Activated CD8-positive, alpha-beta memory T cell treated with anti-CD3 and anti-CD28 coated beads, Interleukin-2, amount 50 U/mL, for 1 hour (primary cell): ENCODE measurements around the gene GNAI3.

ENCODE experiments used
- DNase-seq: peaks from one replicate; pipeline ENCODE4 v3.0.0-alpha.2; 2020; ENCODE audit errors: extremely low read depth

Gene GNAI3

GRCh38 chr1:109636201-109636952 is 88.0 kb downstream of the GNAI3 start:
- no peak for DNase-seq

- DNase-seq, result no peak
These were observed 89.0 kb downstream of the GNAI3 start for GRCh38 chr1:109637446-109637845.

- no peak for DNase-seq
These were observed 90.8 kb downstream of the GNAI3 start for GRCh38 chr1:109639063-109639840.

- no peak for DNase-seq
These were observed 91.4 kb downstream of the GNAI3 start for GRCh38 chr1:109639841-109640184.

DNA sequence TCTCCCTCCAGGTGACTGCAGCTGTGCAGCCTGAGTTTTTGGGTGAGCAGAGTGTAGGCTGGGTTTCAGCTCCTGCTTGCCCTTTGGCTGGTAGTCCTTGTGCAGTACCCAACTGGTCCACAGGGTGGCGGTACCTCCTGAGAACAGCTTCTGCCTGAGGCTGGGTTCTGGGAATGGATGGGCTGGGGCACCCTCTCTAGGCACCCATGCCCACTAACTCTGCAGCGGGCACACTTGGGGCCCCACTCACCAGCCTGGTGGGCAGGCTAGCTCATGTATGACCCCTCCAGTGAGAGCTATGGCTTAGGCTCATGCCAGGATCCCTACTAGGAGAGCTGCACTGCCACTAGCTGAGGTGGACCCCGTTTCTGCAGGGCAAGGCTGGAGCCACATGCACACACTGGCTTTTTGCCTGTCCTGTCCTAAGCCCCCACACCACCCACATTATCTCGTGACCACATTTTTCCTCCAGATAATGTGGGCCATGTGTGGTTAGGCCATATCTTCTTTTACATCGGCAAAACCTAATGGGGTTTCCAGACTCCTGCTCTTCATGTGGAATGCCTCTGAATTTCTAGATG is 92.0 kb downstream of the GNAI3 start:
- DNase-seq, result peak; percentile 64

DNA sequence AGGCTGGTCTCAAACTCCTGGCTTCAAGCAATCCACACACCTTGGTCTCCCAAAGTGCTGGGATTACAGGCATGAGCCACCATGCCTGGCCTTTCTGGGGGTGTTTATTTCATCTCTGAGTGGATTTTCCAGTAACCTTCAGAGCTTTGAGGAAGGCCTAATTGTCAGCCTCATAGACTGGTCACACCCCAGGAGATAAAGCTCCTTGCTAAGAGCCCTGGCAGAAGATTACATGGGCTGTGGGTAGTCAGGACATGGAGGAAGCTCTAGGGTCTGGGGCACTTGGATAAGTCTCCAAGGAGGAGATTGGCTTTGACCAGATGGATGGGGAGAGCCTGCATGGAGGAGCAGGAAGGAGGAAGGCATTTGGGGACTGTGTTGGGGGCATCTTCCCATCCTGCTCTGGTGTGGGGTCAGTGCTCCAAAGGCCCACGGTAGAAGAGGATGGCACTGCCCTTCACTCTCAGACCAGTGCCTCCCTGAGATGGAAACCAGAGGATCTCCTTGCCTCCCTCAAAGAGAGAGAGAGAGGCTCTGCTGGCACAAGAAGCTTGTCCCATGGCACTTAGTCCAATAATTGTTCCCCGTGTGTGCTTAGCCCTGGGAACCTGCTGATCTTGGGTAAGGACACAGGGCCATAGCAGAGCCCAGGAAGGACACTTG is 92.8 kb downstream of the GNAI3 start:
- DNase-seq, result no peak

DNA sequence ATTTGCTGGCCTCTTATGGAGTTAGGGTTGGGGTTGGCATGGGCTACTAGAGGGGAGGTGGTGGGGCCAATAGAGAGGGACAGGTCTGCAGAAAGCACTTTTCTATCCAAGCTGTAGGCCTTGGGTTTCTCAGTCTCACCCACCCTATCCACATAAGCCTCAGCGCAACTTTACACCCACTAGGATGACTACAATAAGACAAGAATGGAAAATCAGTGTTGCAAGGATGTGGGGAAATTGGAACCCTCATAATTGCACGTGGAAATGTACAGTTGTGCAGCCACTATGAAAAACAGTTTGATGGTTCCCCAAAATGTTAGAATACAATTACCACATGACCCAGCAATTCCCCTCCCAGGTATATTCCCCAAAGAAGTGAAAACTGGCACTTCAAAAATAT is 93.4 kb downstream of the GNAI3 start:
- DNase-seq, result no peak

- DNase-seq, result no peak
These were observed 94.2 kb downstream of the GNAI3 start for GRCh38 chr1:109642626-109643025.

GRCh38 chr1:109643385-109644230 is 95.2 kb downstream of the GNAI3 start:
- peak; percentile 61 for DNase-seq

- DNase-seq, result no peak
These were observed 96.3 kb downstream of the GNAI3 start for GRCh38 chr1:109644670-109645069.

GRCh38 chr1:109649491-109649914 is 101.1 kb downstream of the GNAI3 start:
- DNase-seq, result no peak

DNA sequence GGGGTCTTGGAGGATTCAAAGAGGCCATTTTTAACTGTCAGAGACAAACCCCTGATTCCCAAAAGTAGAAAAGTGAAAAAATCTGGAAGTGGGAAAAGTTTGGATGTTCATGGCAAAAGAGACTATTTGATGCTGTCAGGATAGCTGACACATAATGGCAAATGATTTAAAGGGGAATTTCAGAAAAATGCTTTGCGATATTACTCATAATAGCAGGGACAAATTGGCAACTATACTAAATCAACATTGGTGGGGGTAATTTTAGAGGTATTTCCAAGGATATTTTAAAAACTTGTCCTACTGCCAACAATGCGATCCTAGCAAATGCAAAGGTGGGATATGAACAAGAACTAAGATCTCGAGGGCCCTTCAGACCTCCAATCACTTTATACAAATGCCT is 102.2 kb downstream of the GNAI3 start:
- DNase-seq, result no peak

GRCh38 chr1:109652402-109652801 is 104.0 kb downstream of the GNAI3 start:
- DNase-seq, result no peak

- no peak for DNase-seq
These were observed 104.9 kb downstream of the GNAI3 start for GRCh38 chr1:109653306-109653705.

DNA sequence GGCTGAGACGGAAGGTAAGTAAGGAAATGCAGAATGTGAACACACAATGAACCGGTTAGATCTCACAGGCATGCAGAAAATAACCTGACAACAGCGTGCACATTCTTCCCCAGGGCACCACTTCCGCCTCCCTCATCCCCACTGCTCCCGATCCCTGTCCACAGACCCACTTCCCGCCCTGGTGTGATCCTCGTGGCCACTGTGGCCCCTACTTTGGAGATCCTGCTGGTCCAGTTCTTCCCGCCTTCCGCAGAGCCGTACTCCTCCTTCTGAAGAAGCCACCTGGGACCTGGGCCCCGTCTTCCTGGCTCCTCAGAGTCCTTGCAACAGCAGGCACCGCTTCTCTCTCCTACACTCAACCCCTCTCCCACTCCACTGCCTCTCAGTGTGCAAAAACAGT is 106.1 kb downstream of the GNAI3 start:
- no peak for DNase-seq

DNA sequence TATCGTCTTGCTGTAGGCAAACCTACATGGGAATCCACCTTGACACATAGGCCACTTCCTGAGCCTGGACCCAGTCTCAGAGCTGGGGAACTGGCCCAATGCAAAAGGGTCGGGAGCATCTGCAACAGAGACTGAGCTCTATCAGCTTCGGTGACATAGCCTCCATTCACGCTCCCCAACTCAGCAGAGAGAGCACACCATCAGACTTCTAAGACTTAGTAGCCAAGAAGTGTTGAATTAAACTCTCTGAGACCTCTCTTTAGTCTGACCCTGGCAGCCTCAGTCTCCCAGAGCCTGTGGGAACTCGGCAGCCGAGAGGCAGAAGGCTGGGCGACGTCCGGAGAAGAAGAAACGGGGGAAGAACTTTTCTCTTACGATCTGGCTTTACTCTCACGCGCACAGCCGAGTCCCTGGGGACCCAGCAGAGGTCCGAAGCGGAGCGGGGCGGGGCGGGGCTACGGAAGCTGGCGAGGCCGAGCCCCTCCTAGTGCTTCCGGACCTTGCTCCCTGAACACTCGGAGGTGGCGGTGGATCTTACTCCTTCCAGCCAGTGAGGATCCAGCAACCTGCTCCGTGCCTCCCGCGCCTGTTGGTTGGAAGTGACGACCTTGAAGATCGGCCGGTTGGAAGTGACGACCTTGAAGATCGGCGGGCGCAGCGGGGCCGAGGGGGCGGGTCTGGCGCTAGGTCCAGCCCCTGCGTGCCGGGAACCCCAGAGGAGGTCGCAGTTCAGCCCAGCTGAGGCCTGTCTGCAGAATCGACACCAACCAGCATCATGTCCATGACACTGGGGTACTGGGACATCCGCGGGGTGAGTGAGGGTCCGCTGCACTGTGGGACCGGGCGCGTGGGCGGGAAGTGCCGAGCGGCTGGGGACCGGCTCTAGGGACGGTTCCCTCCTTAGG is 107.5 kb downstream of the GNAI3 start, which contains the start of gene GSTM4:
TSS of gene GSTM4 (plus strand) at position 485 of the 905 bp plus-strand sequence. CDS start at position 776, 291 bp downstream.
- DNase-seq, result no peak

- no peak for DNase-seq
These were observed 109.0 kb downstream of the GNAI3 start for GRCh38 chr1:109657395-109657794.

- no peak for DNase-seq
These were observed 109.6 kb downstream of the GNAI3 start for GRCh38 chr1:109657970-109658369.

- DNase-seq, result no peak
These were observed 110.2 kb downstream of the GNAI3 start for GRCh38 chr1:109658533-109659042.

GRCh38 chr1:109659145-109659544 is 110.7 kb downstream of the GNAI3 start:
- DNase-seq, result no peak
